Mononuclear cell (primary cell): ENCODE results near the gene RAP2A. TPM values are rescaled to one million over a fixed set of nuclear protein-coding genes. Genes with fewer than 3 reads are reported as not detected.

Source experiments
- H3K27me3 ChIP-seq: 2 replicates; pipeline ENCODE4 v1.6.0; 2011; ENCODE audit warnings: low read length, control low read depth; ENCODE audit not compliant: insufficient read depth
- H3K4me1 ChIP-seq: 2 replicates; pipeline ENCODE4 v1.5.1; 2011; ENCODE audit warnings: mild to moderate bottlenecking, low read length, control low read depth; ENCODE audit not compliant: insufficient read depth
- H3K4me3 ChIP-seq: 2 replicates; pipeline ENCODE4 v1.5.1; 2011; ENCODE audit warnings: mild to moderate bottlenecking, low read length, moderate library complexity
- H3K9me3 ChIP-seq: 2 replicates; pipeline ENCODE4 v1.5.1; 2011; ENCODE audit warnings: low read depth, mild to moderate bottlenecking, control low read depth, low read length
- total RNA-seq: library from RNA; depleted of rRNA; stranded (reverse); fragments of >200 nt; gene quantifications from one replicate; pipeline ENCODE4 v1.2.3, GENCODE V29; 2012

The RAP2A gene
- total RNA-seq, 1 donor = 10.0 TPM

DNA sequence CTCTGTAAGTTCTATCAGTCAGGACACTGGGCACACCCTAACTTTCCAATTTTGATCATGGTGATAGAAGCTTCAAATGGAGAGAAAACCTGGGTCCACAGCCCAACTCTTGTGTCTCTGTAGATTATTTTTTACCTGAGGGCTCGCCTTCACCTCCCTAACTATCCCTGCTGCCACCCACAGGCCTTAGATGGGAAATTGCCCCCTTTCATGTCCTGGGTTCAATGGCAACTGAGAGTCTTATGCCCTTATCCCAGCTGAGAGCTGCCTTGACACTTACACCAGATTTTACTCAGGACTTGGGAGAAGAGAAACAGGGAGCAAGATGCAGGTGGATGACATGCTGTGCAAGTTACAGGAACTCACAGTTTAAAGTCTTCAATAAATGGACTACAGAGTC is 81.7 kb downstream of the RAP2A start:
- Histone ChIP-seq H3K4me1 (no peaks in the 10 kb centered on the region), H3K4me3 (no peak overlapping the region), H3K27me3 (peaks cover 3% of the 10 kb centered on the region), H3K9me3 (peaks cover 9% of the 10 kb centered on the region)

DNA sequence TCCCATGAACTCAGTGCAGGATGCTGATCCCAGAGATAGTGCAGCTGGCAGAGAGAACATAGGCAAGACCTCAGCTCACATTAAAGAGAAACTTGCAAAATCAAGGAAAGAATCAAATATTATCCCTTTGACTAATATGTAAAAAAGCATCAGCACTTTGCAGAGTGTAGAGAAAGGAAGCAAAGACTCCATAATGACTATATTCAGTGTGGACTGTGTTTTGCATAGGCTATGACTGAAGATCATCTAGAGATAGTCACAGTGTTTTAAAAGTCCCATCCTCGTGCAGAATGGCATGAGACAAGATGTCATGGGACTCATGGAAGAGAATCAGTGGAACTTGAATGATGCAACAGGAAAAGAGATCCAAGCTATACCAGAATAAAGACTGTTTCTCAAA is 84.0 kb downstream of the RAP2A start:
- Histone ChIP-seq H3K4me1 (no peaks in the 10 kb centered on the region), H3K27me3 (no peaks in the 10 kb centered on the region), H3K4me3 (no peak overlapping the region), H3K9me3 (no peaks in the 10 kb centered on the region)

Other genes starting within 250 kb of the RAP2A start
- gene MBNL2, start 211.8 kb upstream of the RAP2A start, total RNA-seq = 59.8 TPM